ENCODE measurements around the gene PCDHGA11.
A peak's percentile ranks its signal among the peaks of the same experiment; 100 is the strongest.

DNA sequence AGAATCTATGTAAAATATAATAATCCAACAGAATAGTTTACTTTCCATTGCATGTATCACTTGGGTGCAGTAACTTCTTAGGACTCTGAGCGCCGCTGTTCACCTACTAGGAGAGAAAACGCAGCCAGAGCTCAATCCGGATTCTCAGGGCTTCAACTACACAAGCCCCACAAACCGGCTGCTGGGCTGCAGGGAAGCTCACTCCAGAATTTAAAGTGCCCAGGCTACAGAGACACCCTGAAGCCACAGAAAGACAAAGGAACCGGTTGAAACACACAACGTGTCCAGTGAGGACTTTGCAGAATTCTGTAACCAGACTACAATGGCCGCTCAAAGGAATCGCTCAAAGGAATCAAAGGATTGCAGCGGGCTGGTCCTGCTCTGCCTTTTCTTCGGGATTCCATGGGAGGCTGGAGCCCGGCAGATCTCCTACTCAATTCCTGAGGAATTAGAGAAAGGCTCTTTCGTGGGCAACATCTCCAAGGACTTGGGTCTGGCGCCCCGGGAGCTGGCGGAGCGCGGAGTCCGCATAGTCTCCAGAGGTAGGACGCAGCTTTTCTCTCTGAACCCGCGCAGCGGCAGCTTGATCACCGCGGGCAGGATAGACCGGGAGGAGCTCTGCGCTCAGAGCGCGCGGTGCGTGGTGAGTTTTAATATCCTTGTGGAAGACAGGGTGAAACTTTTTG, 7.9 kb upstream of the PCDHGA11 start, which contains the start of gene PCDHGA10:
- TF ChIP-seq, protein P1, sequence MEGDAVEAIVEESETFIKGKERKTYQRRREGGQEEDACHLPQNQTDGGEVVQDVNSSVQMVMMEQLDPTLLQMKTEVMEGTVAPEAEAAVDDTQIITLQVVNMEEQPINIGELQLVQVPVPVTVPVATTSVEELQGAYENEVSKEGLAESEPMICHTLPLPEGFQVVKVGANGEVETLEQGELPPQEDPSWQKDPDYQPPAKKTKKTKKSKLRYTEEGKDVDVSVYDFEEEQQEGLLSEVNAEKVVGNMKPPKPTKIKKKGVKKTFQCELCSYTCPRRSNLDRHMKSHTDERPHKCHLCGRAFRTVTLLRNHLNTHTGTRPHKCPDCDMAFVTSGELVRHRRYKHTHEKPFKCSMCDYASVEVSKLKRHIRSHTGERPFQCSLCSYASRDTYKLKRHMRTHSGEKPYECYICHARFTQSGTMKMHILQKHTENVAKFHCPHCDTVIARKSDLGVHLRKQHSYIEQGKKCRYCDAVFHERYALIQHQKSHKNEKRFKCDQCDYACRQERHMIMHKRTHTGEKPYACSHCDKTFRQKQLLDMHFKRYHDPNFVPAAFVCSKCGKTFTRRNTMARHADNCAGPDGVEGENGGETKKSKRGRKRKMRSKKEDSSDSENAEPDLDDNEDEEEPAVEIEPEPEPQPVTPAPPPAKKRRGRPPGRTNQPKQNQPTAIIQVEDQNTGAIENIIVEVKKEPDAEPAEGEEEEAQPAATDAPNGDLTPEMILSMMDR (IDR thresholded peaks at IDR 0.05; ENCODE audit: poor library complexity) = peak; percentile 49
- TF ChIP-seq EZH2 (IDR thresholded peaks at IDR 0.05; ENCODE audit: borderline replicate concordance) = no peak
- TF ChIP-seq EZH2phosphoT487 (IDR thresholded peaks at IDR 0.05; ENCODE audit: low read depth, severe bottlenecking, unreplicated experiment) = no peak
